Measurements from ENCODE around the gene TRAF6.
"Not testable (repeated sequence)": the region's sequence is repeated elsewhere in the genome, so short reads cannot be mapped to it uniquely, and the experiment has no call there.

Gene TRAF6

DNA sequence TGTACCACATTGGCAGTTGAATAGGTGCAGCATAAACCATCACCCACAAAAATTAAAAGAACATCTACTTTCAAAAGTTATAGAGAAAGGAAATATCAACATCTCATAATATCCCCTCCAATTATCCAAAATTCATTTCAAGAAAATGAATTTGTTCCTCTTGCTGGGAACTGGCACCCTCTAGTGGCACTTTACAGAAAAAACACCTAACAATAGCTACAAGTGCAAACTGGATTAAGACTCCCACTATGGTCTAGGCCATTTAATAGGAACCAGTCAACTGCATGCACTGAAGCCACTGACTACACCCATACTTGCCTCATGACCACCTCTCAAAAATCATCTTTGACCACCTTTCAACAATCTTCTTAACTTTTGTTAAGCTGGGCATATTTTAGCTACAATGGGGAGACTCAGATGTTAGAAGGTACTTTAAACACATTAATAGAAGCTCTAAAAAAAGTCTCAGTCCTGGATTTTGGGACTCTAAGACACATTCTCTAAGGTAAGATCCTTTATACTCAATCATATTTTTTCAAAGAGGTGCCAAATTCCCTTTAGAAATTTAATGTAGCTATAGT is 17.3 kb downstream of the TRAF6 start:
- peak; percentile 45 for DNase-seq

DNA sequence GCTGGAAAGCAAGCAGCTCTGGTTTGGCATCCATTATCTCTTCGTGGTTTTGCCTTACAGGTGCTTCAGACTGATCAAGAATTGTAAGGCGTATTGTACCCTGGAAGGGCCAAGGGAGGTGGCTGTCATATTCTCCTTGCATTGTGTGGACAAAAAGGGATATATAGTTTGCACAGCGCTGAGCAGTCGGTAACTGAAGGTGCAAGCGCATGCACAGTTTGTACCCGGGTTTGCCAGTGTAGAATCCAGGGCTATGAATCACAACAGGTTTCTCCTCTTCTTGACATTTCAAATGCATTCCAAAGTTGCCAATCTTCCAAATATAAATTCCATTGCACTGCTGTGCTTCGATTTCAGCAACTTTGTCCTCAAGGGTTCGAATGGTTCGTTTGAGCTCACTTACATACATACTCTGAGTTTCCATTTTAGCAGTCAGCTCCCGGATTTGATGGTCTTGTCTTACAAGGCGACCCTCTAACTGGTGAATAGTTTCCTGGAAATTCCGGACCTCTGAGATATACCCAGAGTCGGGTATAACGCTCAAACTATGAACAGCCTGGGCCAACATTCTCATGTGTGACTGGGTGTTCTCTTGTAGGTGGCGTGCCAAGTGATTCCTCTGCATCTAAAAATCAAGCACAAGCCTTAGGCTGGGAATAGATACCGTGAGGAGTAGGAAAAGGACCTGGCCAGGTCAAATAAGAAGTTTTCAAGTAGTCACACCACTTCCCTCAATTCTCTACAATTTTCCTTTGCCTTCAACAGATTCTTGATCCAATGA is 19.9 kb downstream of the TRAF6 start:
- no peak for DNase-seq

DNA sequence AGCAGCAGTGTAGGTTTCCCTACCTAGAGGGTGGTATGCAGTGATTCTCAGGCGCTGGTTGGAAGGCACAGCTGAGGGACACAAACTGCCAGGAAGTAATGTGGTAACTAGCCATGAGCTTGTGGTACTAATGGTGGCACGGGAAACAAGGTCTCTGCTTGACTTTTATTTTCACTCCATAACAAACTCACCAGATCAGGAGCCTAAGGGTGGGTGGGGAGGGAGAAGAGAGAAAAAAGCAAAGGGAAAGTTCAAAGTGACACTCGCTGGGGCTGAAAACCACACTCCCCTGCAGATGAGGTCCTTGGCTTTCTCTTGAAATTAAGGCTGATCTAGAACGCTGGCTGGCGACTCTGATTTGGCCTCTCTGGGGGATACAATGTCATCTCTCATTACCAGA is 22.0 kb downstream of the TRAF6 start:
- no peak for DNase-seq

GRCh38 chr11:36487619-36488018 is 22.5 kb downstream of the TRAF6 start:
- DNase-seq = no peak

DNA sequence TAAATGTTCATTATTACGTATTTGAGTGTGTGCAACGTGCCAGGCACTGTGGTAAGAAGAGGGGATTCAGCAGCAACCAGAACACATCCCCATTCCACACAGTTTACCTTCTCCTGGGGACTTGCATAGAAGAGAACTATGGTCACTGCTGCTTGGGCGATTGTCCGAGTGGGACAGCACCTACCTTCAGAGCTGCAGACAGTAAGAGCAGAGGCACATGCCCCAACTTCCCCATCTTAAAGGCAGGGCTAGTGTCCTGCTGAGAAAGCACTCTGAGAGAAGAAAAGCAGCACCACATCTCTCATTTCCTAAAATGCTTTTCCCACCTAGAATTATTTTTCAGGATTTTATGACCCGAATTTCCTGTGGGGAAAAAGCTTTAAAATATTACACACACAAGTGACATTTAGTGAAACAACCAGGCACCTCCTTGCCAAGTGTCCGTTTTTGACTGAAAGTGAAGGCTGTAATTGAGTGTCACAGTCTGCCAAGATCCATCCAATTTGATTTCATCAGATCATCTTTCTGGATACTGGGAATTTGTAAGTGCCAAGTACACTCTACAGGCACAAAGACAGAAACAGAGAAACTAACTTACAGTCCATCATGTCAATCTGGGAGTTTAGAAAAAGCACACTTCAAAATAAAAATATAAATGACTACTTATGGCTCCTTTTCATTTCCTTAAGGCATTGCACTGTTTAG is 24.6 kb downstream of the TRAF6 start:
- DNase-seq = no peak

- not testable (repeated sequence) for DNase-seq
These were observed 27.0 kb downstream of the TRAF6 start for GRCh38 chr11:36483042-36483441.

DNA sequence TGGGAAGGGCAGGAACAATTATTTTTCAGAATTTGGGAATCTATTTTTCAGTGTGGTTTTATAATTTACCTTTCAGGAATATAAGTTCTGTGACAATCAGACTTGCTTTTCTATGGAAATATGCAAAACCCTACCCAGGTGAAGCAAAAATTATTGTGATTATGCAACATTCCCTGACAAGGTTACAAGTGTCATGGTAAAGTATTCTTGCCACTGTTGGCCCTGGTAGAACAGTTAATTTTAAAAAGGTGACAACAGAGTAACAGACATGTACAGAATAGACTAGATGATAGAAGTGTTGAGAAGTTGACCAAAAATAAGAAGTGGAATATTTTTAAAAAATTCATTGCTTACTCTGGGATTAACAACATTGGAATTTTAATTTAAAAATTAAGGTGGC is 29.2 kb downstream of the TRAF6 start:
- DNase-seq = no peak

DNA sequence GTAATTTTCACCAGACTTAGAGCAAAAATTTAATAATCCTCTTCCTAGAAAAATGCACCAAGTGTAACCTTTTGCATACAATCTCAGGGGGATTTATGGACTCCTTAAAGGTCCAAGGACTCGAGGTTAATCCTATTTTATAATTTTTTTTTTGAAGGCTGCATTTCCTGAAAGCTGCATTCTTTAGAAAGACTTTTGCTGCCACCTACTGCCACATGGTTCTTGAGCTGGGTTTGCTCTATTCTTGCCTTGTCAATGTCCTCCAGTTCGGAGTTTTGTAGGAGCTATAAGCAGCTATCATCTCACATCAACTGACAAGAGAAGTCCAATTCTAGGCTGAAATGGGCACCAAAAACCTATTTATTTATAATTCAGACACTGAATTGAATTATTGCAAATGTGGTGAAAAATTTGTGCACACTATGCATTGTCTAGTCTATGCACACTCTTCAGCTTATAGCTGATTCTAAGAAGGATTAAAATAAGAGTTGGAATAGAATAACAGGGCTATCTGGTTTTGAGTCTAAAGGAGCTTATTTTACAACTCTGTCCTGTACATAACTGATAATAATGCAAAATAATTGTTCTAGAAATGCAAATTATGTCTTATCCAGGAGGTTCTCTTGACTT is 31.3 kb downstream of the TRAF6 start:
- peak; percentile 21 for DNase-seq

DNA sequence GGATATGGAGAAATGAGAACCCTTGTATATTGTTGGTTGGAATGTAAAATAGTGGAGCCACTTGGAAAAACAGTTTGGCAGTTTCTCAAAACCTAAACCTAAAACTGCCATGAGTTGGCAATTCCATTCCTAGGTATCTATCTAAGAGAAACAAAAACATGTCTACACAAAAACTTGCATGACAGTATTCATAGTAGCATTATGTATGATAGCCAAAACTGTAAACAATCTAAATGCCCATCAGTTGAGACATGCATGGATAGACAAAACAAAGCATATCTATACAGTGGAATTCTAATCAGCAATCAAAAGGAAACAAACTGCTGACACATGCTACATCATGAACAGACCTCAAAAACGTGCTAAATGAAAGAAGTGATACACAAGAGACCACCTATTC is 34.9 kb downstream of the TRAF6 start:
- DNase-seq = no peak

DNA sequence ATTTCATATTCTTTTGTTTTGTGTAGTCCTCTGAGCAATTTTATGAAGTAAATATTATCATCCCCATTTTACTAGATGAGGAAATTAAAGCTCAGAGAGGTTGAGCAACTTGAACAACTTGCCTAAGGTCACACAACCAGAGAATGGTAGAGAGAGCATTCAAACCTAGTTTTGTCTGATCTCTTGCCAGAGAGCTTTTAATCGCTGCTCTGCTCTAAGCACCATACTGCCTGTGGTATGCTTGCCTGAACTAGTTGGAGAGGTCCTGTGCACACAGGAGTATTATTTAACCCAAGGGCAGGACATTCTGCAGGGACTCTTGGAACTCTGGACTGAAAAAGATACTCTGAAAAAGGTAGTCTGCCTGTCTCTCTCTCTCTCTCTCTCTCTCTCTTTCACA is 38.5 kb downstream of the TRAF6 start:
- DNase-seq = no peak

- no peak for DNase-seq
These were observed 39.9 kb downstream of the TRAF6 start for GRCh38 chr11:36469881-36470802.

DNA sequence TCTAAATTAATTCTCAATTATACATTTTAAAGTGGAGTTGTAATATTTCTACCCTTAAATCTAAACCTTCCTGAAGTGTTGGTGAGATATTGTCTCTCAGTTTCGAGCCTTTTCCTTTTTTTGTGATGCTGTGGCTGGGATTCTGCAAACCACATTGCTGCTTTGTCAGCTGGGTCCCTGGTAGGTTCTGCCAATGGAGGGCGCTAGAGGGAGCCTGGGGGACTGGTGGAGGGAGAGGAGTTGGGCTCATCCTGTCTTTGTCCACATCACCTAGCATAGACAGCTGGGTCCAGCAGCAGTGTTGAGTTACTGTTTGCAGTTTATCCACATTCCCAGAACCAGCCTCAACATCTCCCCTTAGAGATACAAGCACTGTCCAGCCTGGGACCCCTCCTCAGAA is 41.0 kb downstream of the TRAF6 start:
- no peak for DNase-seq

- DNase-seq = no peak
These were observed 42.2 kb downstream of the TRAF6 start for GRCh38 chr11:36467916-36468315.

DNA sequence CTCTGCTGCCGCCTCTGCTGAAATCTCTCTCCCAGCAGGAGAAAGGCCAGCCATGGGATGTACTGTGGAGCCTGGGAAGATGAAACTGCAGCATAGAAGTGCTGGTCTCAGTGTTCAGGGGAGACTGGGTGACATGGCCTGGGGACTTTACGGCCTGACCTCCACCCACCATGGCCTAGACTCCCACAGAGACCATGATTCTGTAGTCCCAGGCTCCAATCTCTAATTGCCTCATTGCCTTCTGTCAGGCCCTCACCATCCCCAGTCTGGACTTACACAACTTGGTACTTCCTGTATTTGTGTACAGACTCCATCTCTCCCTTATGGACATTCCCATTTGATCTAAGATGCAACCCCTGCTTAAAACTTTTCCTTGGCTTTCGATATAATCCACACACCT is 43.1 kb downstream of the TRAF6 start:
- DNase-seq = no peak

GRCh38 chr11:36465449-36466163 is 44.5 kb downstream of the TRAF6 start:
- DNase-seq = no peak

DNA sequence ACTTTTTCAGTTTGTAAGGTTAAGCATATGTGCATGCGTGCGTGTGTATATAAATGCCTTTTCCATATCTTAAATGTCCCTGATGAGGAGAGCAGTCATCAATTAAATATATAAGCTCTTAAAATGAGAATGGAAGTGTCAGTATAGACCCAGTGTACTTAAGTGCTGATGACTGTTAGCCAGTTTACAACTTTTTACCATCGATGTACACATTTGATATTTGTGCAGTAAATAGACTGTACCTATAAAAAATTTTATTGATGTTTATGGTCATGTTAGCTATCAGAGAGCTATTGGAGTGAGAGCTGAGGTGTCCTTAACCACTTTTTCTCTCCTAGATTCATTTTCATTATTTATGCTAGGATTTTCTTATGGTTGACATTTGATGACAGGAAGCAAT is 45.4 kb downstream of the TRAF6 start:
- DNase-seq = no peak

DNA sequence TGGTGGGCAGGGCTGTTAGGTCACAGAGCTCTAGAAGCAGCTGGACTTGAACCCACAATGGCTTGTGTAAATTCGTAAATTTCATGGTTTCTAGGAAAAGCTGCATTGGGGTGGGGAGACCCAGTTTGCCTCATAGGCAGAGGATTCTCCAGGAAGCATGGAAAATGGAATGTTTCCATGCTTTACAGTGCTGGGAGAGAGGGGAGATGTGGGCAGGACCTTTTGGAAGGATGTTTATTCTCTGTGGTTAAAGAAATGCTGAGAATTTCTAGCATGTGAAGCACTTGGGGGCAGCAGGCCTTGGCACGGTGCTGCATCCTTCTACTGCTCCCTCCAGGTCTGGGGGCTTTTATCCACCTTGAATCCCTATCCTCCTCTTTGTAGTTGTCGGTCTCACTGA is 46.3 kb downstream of the TRAF6 start:
- no peak for DNase-seq

GRCh38 chr11:36462321-36462720 is 47.8 kb downstream of the TRAF6 start:
- DNase-seq = no peak

DNA sequence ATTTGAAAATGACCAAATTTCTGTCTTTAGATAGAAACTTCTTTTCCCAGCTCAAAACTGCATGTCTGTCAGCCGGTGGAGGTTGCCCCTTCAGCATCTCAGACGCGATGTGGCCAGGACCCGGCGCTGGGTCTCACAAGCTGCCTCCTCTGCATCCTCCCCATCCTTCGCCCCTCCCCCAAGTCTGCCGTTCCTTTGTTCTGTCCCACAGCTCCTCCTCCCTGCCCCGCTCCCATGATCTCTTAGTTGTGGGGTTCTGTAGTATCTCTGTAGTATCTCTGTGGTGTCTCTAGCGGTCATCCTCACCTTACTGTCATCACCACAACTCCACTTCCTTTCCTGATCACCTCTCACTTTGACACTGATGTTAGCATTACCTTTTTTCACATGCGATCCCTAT is 49.9 kb downstream of the TRAF6 start:
- DNase-seq = no peak

DNA sequence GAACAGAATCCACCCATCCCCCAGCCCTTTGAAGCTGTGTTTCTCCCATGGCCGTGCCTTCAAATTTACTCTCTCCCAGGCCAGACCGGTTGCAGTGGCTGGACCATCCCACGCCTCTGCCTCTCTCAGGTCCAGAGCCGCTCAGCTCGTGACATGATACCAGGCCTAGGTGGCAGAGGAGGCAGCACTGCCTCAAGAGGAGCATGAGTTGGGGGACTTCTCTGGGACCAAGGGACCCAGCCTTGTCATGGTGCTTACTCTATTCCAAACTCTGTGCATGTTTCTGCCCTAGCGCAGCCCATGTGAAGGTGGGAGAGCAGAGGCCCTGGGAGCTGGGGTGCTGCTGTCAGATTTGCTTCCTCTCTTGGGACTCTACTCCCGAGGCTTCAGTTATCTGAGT is 51.0 kb downstream of the TRAF6 start:
- no peak for DNase-seq

DNA sequence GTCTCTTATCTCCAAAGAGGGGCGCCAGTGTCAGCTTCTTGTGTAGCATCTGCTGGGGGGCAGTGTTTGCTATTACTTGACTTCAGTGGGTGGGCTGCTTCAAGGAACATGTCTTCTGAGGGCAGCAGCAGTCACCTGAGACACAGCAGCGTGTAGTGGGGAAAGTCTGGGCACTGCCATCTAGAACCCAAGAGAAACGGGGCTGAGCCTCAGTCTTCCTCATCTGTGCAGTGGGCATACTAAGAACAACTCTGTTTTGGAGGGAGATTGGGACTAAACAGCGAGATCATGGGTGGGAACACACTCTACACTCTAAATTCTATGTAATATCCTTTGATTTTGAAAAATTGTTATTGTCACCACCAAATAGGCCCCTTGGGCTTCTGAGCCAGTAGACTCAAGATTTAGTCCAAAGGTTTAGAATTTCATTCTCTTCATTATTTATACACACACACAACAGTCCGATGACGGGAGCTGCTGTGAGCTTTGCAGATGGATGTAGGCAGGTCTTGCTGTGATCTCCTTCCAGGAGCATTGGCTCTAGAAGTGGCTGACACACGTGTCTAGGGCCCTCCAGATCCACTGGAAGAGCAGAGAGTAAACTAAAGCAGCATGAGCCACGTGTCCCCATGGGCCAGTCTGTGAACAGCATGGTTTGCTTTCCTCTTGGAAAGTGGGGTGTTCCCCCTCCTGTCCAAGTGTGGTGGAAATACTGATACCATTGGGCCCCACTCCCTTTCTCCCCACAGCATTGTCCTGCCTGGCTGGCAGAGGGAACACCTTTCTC is 51.8 kb downstream of the TRAF6 start:
- no peak for DNase-seq

Measured in central memory CD4-positive, alpha-beta T cell (primary cell).